ENCODE measurements around the gene SEC24D. TPM values are rescaled to one million over a fixed set of nuclear protein-coding genes. Genes with fewer than 3 reads are reported as not detected.

The SEC24D gene
- total and polyA plus RNA-seq, 9 of the 15 experiments (the other 6 are each of a cell fraction or from before 2014, with no cell fraction given), result 7.1 to 22.5 (median 11.3) TPM

DNA sequence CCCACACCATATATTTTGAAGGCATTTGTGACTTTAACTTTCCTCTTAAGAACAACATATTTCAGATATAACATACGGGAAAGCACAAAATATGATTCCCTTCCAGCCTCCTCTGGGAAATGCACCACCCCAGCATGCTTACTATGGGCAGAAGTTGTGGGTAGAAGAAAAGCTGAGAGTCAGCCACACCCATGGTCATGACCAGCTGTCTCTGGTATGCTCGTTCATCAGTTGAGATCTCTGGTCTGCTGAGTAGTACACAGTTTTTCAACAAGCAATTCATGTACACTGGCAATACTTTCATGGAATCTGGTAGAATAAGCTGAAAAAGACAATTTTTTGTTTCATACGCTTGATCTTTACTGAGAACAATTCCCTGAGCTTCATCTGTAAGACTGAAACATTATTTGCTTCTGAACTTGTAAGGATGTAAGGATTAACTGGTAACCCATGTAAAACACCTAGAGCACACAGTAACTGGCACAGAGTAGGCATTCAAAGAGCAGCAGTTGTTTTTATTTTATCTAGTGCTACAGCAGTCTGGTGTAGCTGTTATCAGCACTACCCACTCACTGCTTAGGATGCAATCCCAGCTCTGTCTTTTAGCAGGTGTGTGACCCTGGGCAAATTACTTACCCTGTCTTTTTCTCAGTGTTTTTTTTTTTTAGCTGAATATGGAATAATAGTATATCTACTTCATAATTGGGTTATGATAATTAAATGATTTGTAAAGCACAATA lies 103.2 kb downstream of the SEC24D start:
- ATAC-seq (peak; percentile 68), FAIRE-seq (no peak), DNase-seq (ENCODE audit: extremely low read depth in 1 of 4, low spot score in 3 of 4) (peak in 1 of 4 experiments; percentile 10)
- Histone ChIP-seq H3K36me3 (ENCODE audit: control insufficient read depth, insufficient read depth, low read length) (peaks cover 42% of the 10 kb centered on the region; the same call in 2 of the 3 replicates), H4K20me1 (replicated peaks; ENCODE audit: control insufficient read depth, insufficient read depth, low read length) (no peaks in the 10 kb centered on the region), H2AFZ (ENCODE audit: low read depth, low read length) (no peak overlapping the region), H3K79me2 (ENCODE audit: control insufficient read depth, insufficient read depth, low read length) (no peaks in the 10 kb centered on the region), H3K9me1 (ENCODE audit: control insufficient read depth, insufficient read depth, low read length) (no peaks in the 10 kb centered on the region), H3K27ac (ENCODE audit: extremely low read depth, low read depth, low read length) (no peak overlapping the region), H3K27me3 (ENCODE audit: control insufficient read depth in 2 of 2, insufficient read depth in 2 of 2, low read length in 2 of 2) (no peaks in the 10 kb centered on the region), H3K9ac (ENCODE audit: insufficient read depth in 1 of 2, low read depth in 2 of 2, low read length in 2 of 2) (no peak overlapping the region), H3K4me1 (replicated peaks in 1 of 2; ENCODE audit: control insufficient read depth in 2 of 2, insufficient read depth in 2 of 2, low read length in 2 of 2) (no peaks in the 10 kb centered on the region), H3K4me3 (no peak overlapping the region), H3K4me2 (ENCODE audit: insufficient read depth, low read length) (no peak overlapping the region), H3K9me3 (replicated peaks; ENCODE audit: control insufficient read depth, insufficient read depth, low read depth, low read length) (no peaks in the 10 kb centered on the region)
- ChIA-PET CTCF (ENCODE audit: low intra/inter-chr PET ratio) (no interaction called here), POLR2A (no interaction called here)
- no TSS peak for BruUV-seq (replicated peaks)
- 65% methylated on average over 3 of the region's 3 CpGs for WGBS (ENCODE audit: insufficient coverage, low coverage, missing lambda C conversion rate)
- intact Hi-C loops (cut with micrococcal nuclease), result no loop called here
- in situ Hi-C loops (cut with MboI), result no loop called here
- no peak for TF ChIP-seq TCFL5 (CRISPR knock-in tag; conservative IDR thresholded peaks at IDR 0.05)
- 0 out of 2 replicates have a peak, but pooled peaks have one; percentile 10 for TF ChIP-seq ZKSCAN1 (IDR thresholded peaks at IDR 0.05; ENCODE audit: low read depth, low read length)
- TF ChIP-seq CBFA2T2 (conservative IDR thresholded peaks at IDR 0.05), result peak; percentile 66
- TF ChIP-seq ZNF436 (CRISPR knock-in tag; IDR thresholded peaks at IDR 0.05), result no peak
- TF ChIP-seq BRF1 (IDR thresholded peaks at IDR 0.05; ENCODE audit: borderline replicate concordance, extremely low read depth, insufficient read length), result no peak
- TF ChIP-seq HDAC1 (IDR thresholded peaks at IDR 0.05), result no peak
- TF ChIP-seq, protein P1, sequence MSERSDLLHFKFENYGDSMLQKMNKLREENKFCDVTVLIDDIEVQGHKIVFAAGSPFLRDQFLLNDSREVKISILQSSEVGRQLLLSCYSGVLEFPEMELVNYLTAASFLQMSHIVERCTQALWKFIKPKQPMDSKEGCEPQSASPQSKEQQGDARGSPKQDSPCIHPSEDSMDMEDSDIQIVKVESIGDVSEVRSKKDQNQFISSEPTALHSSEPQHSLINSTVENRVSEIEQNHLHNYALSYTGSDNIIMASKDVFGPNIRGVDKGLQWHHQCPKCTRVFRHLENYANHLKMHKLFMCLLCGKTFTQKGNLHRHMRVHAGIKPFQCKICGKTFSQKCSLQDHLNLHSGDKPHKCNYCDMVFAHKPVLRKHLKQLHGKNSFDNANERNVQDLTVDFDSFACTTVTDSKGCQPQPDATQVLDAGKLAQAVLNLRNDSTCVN (CRISPR knock-in tag; IDR thresholded peaks at IDR 0.05), result no peak
- peak; percentile 56 for TF ChIP-seq TAL1 (IDR thresholded peaks at IDR 0.05)
- no peak for TF ChIP-seq MTA1 (IDR thresholded peaks at IDR 0.05; ENCODE audit: borderline replicate concordance)
- peak; percentile 67 for TF ChIP-seq TEAD4 (IDR thresholded peaks at IDR 0.05; ENCODE audit: low read length)
- TF ChIP-seq TEAD4 (CRISPR knock-in tag; IDR thresholded peaks at IDR 0.05; ENCODE audit: borderline replicate concordance), result no peak
- TF ChIP-seq, protein P2, sequence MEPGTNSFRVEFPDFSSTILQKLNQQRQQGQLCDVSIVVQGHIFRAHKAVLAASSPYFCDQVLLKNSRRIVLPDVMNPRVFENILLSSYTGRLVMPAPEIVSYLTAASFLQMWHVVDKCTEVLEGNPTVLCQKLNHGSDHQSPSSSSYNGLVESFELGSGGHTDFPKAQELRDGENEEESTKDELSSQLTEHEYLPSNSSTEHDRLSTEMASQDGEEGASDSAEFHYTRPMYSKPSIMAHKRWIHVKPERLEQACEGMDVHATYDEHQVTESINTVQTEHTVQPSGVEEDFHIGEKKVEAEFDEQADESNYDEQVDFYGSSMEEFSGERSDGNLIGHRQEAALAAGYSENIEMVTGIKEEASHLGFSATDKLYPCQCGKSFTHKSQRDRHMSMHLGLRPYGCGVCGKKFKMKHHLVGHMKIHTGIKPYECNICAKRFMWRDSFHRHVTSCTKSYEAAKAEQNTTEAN (CRISPR knock-in tag; IDR thresholded peaks at IDR 0.05), result no peak
- no peak for TF ChIP-seq DNMT1 (IDR thresholded peaks at IDR 0.05)
- TF ChIP-seq TCF7 (IDR thresholded peaks at IDR 0.05; ENCODE audit: borderline replicate concordance), result no peak
- TF ChIP-seq NR1H2 (CRISPR knock-in tag; IDR thresholded peaks at IDR 0.05), result no peak
- TF ChIP-seq, protein P3, sequence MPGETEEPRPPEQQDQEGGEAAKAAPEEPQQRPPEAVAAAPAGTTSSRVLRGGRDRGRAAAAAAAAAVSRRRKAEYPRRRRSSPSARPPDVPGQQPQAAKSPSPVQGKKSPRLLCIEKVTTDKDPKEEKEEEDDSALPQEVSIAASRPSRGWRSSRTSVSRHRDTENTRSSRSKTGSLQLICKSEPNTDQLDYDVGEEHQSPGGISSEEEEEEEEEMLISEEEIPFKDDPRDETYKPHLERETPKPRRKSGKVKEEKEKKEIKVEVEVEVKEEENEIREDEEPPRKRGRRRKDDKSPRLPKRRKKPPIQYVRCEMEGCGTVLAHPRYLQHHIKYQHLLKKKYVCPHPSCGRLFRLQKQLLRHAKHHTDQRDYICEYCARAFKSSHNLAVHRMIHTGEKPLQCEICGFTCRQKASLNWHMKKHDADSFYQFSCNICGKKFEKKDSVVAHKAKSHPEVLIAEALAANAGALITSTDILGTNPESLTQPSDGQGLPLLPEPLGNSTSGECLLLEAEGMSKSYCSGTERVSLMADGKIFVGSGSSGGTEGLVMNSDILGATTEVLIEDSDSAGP (CRISPR knock-in tag; IDR thresholded peaks at IDR 0.05), result no peak
- no peak for TF ChIP-seq KLF13 (tag; IDR thresholded peaks at IDR 0.05; ENCODE audit: borderline replicate concordance, low read depth)
- TF ChIP-seq, protein P4, sequence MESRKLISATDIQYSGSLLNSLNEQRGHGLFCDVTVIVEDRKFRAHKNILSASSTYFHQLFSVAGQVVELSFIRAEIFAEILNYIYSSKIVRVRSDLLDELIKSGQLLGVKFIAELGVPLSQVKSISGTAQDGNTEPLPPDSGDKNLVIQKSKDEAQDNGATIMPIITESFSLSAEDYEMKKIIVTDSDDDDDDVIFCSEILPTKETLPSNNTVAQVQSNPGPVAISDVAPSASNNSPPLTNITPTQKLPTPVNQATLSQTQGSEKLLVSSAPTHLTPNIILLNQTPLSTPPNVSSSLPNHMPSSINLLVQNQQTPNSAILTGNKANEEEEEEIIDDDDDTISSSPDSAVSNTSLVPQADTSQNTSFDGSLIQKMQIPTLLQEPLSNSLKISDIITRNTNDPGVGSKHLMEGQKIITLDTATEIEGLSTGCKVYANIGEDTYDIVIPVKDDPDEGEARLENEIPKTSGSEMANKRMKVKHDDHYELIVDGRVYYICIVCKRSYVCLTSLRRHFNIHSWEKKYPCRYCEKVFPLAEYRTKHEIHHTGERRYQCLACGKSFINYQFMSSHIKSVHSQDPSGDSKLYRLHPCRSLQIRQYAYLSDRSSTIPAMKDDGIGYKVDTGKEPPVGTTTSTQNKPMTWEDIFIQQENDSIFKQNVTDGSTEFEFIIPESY (CRISPR knock-in tag; IDR thresholded peaks at IDR 0.05), result no peak
